Measurements from ENCODE around the gene TMEM170B.

Gene TMEM170B

GRCh38 chr6:11537229-11538051 is at the start of gene TMEM170B:
TSS of gene TMEM170B (plus strand) at chr6:11537749. CDS start at chr6:11538278, 529 bp downstream.
- peak; percentile 91 for DNase-seq

DNA sequence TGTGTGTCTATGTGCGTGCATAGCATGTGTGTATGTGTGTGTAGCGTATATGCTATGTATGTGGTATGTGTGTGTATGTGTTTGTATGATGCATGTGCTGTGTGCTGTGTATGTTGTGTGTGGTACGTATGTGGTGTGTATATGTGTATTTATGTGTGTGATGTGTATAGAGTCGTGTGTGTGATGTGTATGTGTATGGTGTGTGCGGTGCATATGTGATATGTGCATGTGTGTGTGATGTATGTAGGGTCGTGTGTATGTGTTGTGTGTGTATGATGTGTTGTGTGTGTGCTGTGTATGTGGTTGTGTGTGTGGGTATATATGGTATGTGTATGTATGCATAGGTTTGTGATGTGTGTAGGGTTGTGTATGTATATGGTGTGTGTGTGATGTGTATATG is 46.6 kb upstream of the TMEM170B start:
- DNase-seq = no peak

- DNase-seq = no peak
Measured at GRCh38 chr6:11491596-11492463, 45.7 kb upstream of the TMEM170B start.

GRCh38 chr6:11492464-11493290 is 44.9 kb upstream of the TMEM170B start:
- no peak for DNase-seq

GRCh38 chr6:11493974-11494373 is 43.6 kb upstream of the TMEM170B start:
- DNase-seq = no peak

DNA sequence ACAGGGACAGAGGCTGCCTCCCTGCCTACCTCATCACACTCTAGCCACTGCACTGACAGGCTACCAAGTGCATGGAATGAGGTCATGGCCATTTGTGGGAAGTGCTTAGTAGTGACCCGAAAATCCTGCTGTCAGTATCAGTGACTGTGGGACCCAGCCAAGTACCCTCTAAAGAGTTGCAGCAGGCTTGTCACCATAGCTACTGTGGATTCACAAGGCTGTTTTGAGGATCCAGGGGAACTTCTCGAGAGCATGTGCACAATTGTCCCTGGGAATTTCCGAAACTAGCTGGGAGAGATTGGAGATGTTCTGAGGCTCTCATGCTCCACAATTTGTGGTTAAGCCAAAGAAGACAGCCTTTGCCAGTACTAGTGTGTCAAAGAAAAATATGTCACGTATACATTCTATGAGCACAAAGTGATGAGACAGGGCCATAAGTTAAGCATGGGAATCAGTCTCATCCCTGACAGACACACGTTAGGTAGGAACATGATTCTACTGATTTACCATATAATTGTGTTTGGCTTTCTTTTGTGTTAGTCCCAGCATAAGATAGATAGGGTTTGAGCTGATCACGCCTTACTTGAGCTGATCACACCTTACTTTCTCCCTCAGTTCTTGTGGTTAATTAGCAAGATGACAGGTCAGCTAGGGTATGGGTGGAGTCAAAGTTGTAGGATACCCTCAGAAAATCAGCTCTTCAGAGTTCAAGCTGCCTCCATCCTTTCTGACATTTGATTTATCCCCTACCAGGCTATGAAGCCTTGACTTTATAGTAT is 42.6 kb upstream of the TMEM170B start:
- no peak for DNase-seq

DNA sequence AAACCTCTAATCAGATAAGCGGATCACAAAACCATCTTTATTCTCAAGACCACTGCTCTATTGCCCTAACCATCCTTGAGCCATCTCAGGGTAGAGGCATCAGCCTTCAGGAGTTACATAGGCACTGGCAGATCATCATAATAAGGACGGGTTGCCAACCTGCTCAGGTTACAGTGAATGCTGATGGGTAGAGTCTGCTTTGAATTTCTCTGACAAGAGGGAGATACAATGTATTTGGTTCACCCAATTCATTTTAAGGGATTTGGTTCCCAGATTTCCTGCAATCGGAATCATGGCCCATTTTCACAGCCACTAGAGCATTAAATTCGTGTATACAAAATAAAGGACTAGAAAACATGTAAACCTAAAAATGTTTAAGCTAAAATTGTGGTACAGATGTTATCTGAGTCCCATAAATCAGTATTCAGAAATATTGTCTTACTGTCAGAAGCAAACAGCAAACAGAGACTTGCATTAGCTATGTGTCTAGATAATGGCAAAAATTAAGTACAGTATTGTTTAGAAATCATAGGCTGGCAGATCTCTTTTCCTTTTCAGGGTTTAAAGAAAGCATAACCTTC is 41.9 kb upstream of the TMEM170B start:
- DNase-seq = no peak

DNA sequence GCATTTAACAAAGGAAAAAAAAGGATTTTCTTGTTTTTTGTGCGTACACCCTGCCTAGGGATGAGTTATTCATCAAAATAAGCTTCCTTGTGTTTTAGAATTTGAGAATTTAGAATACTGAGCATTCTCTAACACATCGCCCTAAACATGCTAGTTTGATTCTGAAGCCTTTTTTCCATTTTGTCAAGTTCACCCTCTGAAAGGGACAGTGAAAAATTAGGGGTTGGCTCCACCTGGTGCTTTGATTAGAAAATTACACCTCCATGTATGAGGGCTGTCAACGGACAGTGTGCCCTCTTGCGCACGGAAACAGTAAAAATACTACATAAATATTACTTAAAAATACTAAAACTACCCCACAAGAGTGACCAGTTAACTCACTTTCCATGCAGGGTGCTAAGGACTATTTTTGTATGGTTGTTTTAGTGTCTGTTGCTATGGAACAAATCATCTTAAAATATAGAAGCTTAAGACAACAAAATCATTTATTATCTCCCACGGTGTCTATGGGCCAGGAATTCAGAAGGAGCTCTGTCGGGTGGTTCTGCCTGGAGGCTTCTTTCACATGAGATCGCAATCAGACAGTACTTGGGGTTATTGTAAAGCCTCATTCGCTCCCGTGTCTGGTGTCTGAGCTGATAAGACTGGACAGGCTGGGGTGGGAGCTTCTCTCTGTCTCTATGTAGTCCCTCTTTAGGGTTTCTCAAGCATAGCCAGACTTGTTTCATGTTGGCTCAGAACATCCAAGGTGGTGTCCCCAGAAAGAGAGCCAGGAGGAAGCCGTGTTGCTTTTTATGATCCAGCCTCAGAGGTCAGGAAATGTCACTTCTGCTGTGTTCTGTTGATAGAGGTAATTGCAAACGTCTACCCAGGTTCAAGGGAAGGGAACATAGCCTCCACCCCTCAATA is 41.1 kb upstream of the TMEM170B start:
- DNase-seq = peak; percentile 68

DNA sequence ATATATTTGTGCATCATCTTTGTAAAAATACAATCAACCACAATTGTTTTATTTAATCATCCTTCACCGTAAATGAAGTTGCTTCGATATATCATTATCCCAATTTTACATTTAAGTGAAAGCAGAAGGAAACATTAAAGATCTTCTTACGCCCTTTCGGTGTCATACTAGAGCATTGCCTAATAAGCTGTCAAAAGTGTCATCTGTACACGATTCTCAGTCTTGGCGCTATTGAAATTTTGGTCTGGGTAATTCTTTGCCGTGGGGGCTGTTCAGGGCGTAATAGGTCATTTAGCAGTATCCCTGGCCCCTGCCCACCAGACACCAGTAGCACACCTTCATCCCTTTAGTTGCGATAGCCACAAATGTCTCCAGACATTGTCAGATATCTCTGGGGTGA is 40.4 kb upstream of the TMEM170B start:
- no peak for DNase-seq

- no peak for DNase-seq
Measured at GRCh38 chr6:11497881-11498280, 39.7 kb upstream of the TMEM170B start.

GRCh38 chr6:11500008-11500407 is 37.5 kb upstream of the TMEM170B start:
- no peak for DNase-seq

- no peak for DNase-seq
Measured at GRCh38 chr6:11509471-11509870, 28.1 kb upstream of the TMEM170B start.

DNA sequence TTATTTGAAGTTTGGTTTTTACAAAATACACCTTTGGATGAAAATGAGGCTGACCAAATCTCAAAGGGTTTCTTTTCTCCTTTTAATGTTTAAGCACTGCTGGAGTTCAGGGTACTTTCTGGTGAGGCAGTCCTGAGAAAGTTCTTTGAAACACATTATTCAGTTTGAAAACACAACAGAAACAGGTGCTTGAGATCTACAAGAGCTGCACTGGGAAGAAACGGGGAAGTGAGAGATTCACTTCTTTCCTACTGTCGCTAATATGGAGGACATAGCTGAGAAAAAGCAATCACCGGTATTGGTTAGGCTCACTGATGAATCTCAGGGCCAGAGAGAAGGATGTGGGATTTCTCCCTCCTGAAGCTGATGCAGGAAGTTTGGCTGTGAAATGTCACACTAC is 22.9 kb upstream of the TMEM170B start:
- DNase-seq = no peak

GRCh38 chr6:11515763-11516162 is 21.8 kb upstream of the TMEM170B start:
- no peak for DNase-seq

DNA sequence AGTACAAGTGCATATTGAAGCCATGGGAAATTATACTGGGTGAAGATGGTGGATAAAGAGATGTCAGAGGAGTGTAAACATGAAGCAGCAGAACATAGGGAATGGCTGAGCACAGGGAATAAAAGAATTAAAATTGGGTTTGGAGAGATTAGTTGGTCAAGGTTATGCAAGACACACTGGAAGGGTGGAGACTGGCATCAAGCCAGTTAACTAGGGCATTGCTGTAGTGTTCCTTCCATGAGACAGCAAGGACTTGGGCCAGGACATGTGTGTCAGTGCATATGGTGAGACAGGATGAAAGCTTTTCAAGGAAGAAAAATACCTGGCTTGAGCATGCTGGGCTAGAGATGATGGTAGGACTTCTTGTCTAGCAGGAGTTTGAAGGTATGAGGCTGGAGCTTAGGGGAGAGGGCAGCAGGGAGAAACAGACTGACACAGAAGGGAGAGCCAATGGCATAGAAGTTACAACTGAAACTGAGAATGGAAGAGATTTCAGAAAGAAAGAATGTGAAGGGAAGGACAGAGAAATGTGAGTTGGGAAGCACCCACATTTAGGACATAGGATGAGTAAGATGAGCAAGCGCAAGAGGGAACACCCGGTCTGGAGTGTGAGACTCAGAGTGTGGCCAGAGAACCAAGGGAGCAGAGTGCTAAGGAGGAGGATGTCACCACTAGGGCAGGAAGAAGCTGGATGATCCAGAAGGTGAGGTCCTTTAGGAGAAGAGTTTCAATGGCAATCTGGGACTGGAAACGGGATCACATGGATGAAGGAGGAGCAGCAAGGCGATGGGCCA is 14.5 kb upstream of the TMEM170B start:
- no peak for DNase-seq

DNA sequence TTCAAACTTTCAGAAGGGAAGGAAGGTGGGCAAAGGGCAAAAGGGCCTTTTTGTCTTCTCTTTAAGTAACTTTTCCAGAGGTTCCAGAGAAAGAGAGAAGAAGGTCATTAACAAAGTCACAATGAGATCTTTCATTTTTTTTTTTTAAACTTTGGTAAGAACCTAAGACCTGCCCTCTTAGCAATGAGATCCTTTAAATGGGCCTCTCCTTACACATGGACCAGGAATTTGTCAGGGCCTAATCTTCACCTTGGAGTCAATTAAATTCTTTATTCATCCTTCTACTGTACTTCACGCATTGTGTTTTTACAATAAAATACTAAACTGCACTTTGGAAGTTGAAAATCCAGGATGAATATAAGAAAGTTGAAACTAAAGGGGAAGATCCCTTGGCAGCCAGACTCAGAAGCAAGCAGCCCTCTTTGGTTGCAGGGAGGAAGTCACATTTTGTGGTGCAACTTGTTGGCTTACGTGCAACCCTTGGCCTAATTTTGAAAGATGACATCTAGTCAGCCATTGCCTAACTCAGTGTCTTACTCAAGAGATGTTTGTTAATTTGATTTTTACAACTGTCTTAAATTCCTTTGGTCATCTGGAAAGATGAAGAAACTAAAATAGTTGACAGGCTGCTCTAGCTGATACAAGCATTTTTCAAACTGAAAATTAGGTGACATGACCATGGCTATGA is 11.9 kb upstream of the TMEM170B start:
- no peak for DNase-seq

GRCh38 chr6:11526156-11526505 is 11.4 kb upstream of the TMEM170B start:
- no peak for DNase-seq

- no peak for DNase-seq
Measured at GRCh38 chr6:11527274-11527870, 10.2 kb upstream of the TMEM170B start.

- no peak for DNase-seq
Measured at GRCh38 chr6:11528996-11529395, 8.6 kb upstream of the TMEM170B start.
